Large intestine (tissue), 12 donors: ENCODE measurements around the gene ZNF628. TPM values are rescaled to one million over a fixed set of nuclear protein-coding genes. Genes with fewer than 3 reads are reported as not detected.

Experiments
- DNase-seq, 2 donors: peaks; one replicate each; pipeline versions ENCODE4 v3.0.0 to v3.0.0-alpha.2; 2013
- H3K27ac ChIP-seq: one replicate; pipeline ENCODE4 v1.5.1; 2013; ENCODE audit warnings: low read length
- H3K27me3 ChIP-seq: 2 replicates; pipeline ENCODE4 v1.6.1; 2013; ENCODE audit warnings: low read length; ENCODE audit not compliant: control insufficient read depth, insufficient read depth
- H3K36me3 ChIP-seq: 2 replicates; pipeline ENCODE4 v1.6.1; 2013; ENCODE audit warnings: low read length; ENCODE audit not compliant: control insufficient read depth, insufficient read depth
- H3K4me1 ChIP-seq: one replicate; pipeline ENCODE4 v1.6.1; 2013; ENCODE audit warnings: low read length; ENCODE audit not compliant: control insufficient read depth, insufficient read depth
- H3K4me3 ChIP-seq: one replicate; pipeline ENCODE4 v1.5.1; 2013; ENCODE audit warnings: low read length
- H3K9me3 ChIP-seq: one replicate; pipeline ENCODE4 v1.6.1; 2013; ENCODE audit warnings: mild to moderate bottlenecking, low read depth, low read length, moderate library complexity; ENCODE audit not compliant: control insufficient read depth
- WGBS: methylation state at CpG from one replicate; pipeline ENCODE4 v1.1.5; 2013; ENCODE audit warnings: low lambda C conversion rate; ENCODE audit not compliant: insufficient coverage; 5-methylcytosine and 5-hydroxymethylcytosine counted together
- long read RNA-seq, 11 donors: transcript quantifications; one replicate each; lab custom pipeline, GENCODE V29; 2026
- polyA plus RNA-seq: library from polyadenylated mRNA; unstranded; fragments of 120-200 nt; gene quantifications from one replicate; pipeline ENCODE4 v1.2.1, GENCODE V29; 2013

Gene ZNF628
- polyA plus RNA-seq, result 5.6 TPM
- long read RNA-seq, donor 1, partial matches to known transcripts, result 0 of 6 reads
- long read RNA-seq, donor 1, other reads (novel, unspliced or antisense), result 0 of 6 reads
- long read RNA-seq, donor 2, partial matches to known transcripts, result 0 of 4 reads
- long read RNA-seq, donor 2, other reads (novel, unspliced or antisense), result 0 of 4 reads
- long read RNA-seq, donor 3, transcript ZNF628-201 (1 exons, 3,177 nt), result major isoform, 9 of 10 reads
- long read RNA-seq, donor 3, partial matches to known transcripts, result 0 of 10 reads
- long read RNA-seq, donor 3, other reads (novel, unspliced or antisense), result 0 of 10 reads
- long read RNA-seq, donor 4, partial matches to known transcripts, result 0 of 1 reads
- long read RNA-seq, donor 4, other reads (novel, unspliced or antisense), result 0 of 1 reads
- long read RNA-seq, donor 5, partial matches to known transcripts, result 0 of 4 reads
- long read RNA-seq, donor 5, other reads (novel, unspliced or antisense), result 0 of 4 reads
- long read RNA-seq, donor 6, transcript ZNF628-201 (1 exons, 3,177 nt), result major isoform, 7 of 8 reads
- long read RNA-seq, donor 6, partial matches to known transcripts, result 0 of 8 reads
- long read RNA-seq, donor 6, other reads (novel, unspliced or antisense), result 0 of 8 reads
- long read RNA-seq, donor 7, partial matches to known transcripts, result 0 of 2 reads
- long read RNA-seq, donor 7, other reads (novel, unspliced or antisense), result 0 of 2 reads
- long read RNA-seq, donor 8, partial matches to known transcripts, result 0 of 7 reads
- long read RNA-seq, donor 8, other reads (novel, unspliced or antisense), result 0 of 7 reads
- long read RNA-seq, donor 9, partial matches to known transcripts, result 0 of 2 reads
- long read RNA-seq, donor 9, other reads (novel, unspliced or antisense), result 0 of 2 reads
- long read RNA-seq, donor 10, transcript ZNF628-201 (1 exons, 3,177 nt), result major isoform, 5 of 6 reads
- long read RNA-seq, donor 10, partial matches to known transcripts, result 0 of 6 reads
- long read RNA-seq, donor 10, other reads (novel, unspliced or antisense), result 0 of 6 reads
- long read RNA-seq, donor 11, partial matches to known transcripts, result 0 of 3 reads
- long read RNA-seq, donor 11, other reads (novel, unspliced or antisense), result 0 of 3 reads

- DNase-seq, result peak; percentile 99
- Histone ChIP-seq H3K4me1 (peaks cover 11% of the 10 kb centered on the region), H3K27ac (peak within 1 kb of the TSS; percentile 94), H3K4me3 (peak within 1 kb of the TSS; percentile 43), H3K36me3 (no peaks in the 10 kb centered on the region), H3K9me3 (peaks cover 3% of the 10 kb centered on the region), H3K27me3 (no peaks in the 10 kb centered on the region)
- WGBS, result no CpG with 5 or more reads among the region's 61 CpGs
Measured at GRCh38 chr19:55476100-55476775, at the start of gene ZNF628. ZNF628 (plus strand) TSS chr19:55476617; CDS start chr19:55479911, 3,294 bp downstream.

- no peaks in the 10 kb centered on the region for H3K4me1 ChIP-seq
- peaks cover 33% of the 10 kb centered on the region for H3K27me3 ChIP-seq
- 100% methylated on average over 1 of the region's 1 CpG for WGBS
Measured at GRCh38 chr19:55431183-55431582, 45.2 kb upstream of the ZNF628 start.

GRCh38 chr19:55432241-55432959 lies 44.0 kb upstream of the ZNF628 start:
- Histone ChIP-seq H3K4me3 (no peak overlapping the region), H3K4me1 (no peaks in the 10 kb centered on the region), H3K27me3 (peaks cover 36% of the 10 kb centered on the region), H3K9me3 (peaks cover 7% of the 10 kb centered on the region), H3K36me3 (no peaks in the 10 kb centered on the region), H3K27ac (no peak overlapping the region)
- DNase-seq, result no peak
- no CpG with 5 or more reads among the region's 14 CpGs for WGBS

More at GRCh38 chr19:55431183-55431582, 45.2 kb upstream of the ZNF628 start:
- H3K9me3 ChIP-seq, result peaks cover 7% of the 10 kb centered on the region
- H3K4me3 ChIP-seq, result no peak overlapping the region
- H3K36me3 ChIP-seq, result no peaks in the 10 kb centered on the region
- no peak for DNase-seq
- no peak overlapping the region for H3K27ac ChIP-seq

GRCh38 chr19:55433292-55433691 lies 43.1 kb upstream of the ZNF628 start:
- Histone ChIP-seq H3K9me3 (peaks cover 7% of the 10 kb centered on the region), H3K27me3 (peaks cover 39% of the 10 kb centered on the region), H3K4me3 (no peak overlapping the region), H3K4me1 (no peaks in the 10 kb centered on the region), H3K36me3 (no peaks in the 10 kb centered on the region), H3K27ac (no peak overlapping the region)
- DNase-seq, result no peak
- WGBS, result no CpG with 5 or more reads among the region's 48 CpGs

GRCh38 chr19:55434356-55434919 lies 42.0 kb upstream of the ZNF628 start:
- WGBS, result no CpG with 5 or more reads among the region's 4 CpGs
- Histone ChIP-seq H3K4me1 (no peaks in the 10 kb centered on the region), H3K9me3 (peaks cover 7% of the 10 kb centered on the region), H3K36me3 (no peaks in the 10 kb centered on the region), H3K4me3 (no peak overlapping the region), H3K27me3 (peaks cover 43% of the 10 kb centered on the region), H3K27ac (no peak overlapping the region)
- DNase-seq, result no peak

- no peaks in the 10 kb centered on the region for H3K4me1 ChIP-seq
- no peak for DNase-seq
- no CpG with 5 or more reads among the region's 4 CpGs for WGBS
- H3K9me3 ChIP-seq, result peaks cover 7% of the 10 kb centered on the region
- H3K27me3 ChIP-seq, result peaks cover 49% of the 10 kb centered on the region
- no peaks in the 10 kb centered on the region for H3K36me3 ChIP-seq
- H3K27ac ChIP-seq, result no peak overlapping the region
- no peak overlapping the region for H3K4me3 ChIP-seq
Measured at GRCh38 chr19:55435020-55435419, 41.4 kb upstream of the ZNF628 start.

GRCh38 chr19:55436847-55437246 lies 39.6 kb upstream of the ZNF628 start:
- Histone ChIP-seq H3K36me3 (no peaks in the 10 kb centered on the region), H3K9me3 (peaks cover 15% of the 10 kb centered on the region), H3K27ac (no peak overlapping the region), H3K4me3 (no peak overlapping the region), H3K27me3 (peaks cover 63% of the 10 kb centered on the region), H3K4me1 (peaks cover 4% of the 10 kb centered on the region)
- no CpG with 5 or more reads among the region's 8 CpGs for WGBS
- DNase-seq, result no peak

- H3K36me3 ChIP-seq, result no peaks in the 10 kb centered on the region
- DNase-seq, result peak in 1 of 2 donors; percentile 50
- H3K4me3 ChIP-seq, result no peak overlapping the region
- peaks cover 4% of the 10 kb centered on the region for H3K4me1 ChIP-seq
- no peak overlapping the region for H3K27ac ChIP-seq
- WGBS, result no CpG with 5 or more reads among the region's 17 CpGs
- H3K27me3 ChIP-seq, result peaks cover 60% of the 10 kb centered on the region
- H3K9me3 ChIP-seq, result peaks cover 17% of the 10 kb centered on the region
Measured at GRCh38 chr19:55437410-55437809, 39.0 kb upstream of the ZNF628 start.

- WGBS, result 63% methylated on average over 2 of the region's 5 CpGs
- peaks cover 16% of the 10 kb centered on the region for H3K9me3 ChIP-seq
- H3K27ac ChIP-seq, result no peak overlapping the region
- H3K36me3 ChIP-seq, result no peaks in the 10 kb centered on the region
- no peak for DNase-seq
- H3K4me3 ChIP-seq, result no peak overlapping the region
- H3K27me3 ChIP-seq, result peaks cover 61% of the 10 kb centered on the region
- peaks cover 4% of the 10 kb centered on the region for H3K4me1 ChIP-seq
Measured at GRCh38 chr19:55439052-55439451, 37.4 kb upstream of the ZNF628 start.
